NCI-H82 treated with DMSO at 0.1 percent for 48 hours (cell line): Measurements from ENCODE around the gene GABBR2.
"Not testable (repeated sequence)": the region's sequence is repeated elsewhere in the genome, so short reads cannot be mapped to it uniquely, and the experiment has no call there.

Experiments used
- DNase-seq: peaks from one replicate; lab custom pipeline; 2025; ENCODE audit not compliant: unreplicated experiment; lab: John Stamatoyannopoulos, UW

The GABBR2 gene

DNA sequence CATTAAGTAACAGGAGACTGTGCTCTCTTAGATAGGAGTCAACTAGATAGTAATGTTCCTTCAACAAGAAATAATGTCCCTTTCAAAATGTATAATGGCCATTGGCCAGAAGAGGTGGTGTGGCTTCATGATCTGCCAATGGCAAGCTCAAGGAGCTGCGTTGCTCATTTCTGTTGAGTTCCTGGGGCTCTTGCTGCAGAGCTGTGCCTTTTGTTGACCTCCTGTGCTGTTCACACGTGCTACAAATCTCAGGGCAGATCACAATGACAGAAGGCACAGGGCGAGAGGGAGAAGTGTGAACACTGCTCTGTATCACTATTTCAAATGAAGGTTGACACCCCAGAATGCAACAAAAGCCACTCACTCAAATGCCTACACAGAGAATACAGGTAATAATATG, 437.3 kb downstream of the GABBR2 start:
- DNase-seq: no peak

DNA sequence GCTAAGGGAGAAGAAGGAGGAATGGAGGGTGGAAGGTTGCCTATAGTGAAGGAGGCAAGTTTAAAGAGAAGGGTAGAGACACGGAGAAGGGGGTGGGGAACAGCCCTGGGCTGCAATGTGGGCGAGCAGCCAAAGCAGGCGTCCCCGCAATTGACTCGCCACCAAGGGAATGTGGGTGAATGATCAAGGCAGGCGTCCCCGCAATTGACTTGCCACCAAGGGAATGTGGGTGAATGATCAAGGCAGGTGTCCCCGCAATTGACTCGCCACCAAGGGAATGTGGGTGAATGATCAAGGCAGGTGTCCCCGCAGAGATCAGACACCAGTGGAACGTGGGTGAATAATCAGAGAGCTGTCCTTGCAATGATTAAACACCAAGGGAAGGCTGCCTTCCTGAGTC, 438.5 kb downstream of the GABBR2 start:
- not testable (repeated sequence) for DNase-seq

DNA sequence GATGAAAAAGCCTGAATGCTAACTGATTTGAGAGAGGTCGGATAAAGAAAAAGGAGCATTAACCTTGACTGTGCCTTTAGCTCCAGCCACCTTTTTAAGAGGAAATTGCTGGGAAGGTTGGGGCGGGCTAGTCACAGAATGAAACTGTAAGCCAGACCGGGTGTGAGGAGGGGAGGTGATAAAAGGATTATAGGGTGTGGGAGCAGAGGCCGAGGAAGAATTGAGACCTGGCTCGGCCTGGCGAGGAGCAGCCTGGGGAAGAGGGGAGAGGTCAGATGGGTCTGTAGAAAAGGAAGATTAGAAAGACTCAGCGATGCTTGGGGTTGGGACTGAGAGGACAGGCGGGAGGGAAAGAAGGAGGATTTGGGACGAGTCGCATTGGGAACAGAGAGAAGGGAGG, 439.1 kb downstream of the GABBR2 start:
- DNase-seq: not testable (repeated sequence)

DNA sequence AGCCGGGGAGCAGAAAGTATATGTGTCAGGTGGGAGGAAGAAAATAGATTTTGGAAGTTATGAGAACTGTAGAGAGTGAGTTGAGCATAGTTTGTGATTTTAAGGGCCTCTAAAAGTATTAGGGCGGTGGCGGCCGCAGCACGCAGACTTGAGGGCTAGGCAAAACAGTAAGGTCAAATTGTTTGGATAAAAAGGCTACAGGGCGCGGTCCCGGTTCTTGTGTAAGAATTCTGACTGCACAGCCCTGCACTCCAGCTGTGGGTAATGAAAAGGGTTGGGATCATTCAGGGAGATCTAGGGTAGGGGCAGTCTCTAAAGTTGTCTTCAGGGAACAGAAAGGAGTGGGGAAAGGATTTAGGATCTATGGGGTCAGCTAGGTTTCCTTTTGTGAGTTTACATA, 441.2 kb downstream of the GABBR2 start:
- not testable (repeated sequence) for DNase-seq

DNA sequence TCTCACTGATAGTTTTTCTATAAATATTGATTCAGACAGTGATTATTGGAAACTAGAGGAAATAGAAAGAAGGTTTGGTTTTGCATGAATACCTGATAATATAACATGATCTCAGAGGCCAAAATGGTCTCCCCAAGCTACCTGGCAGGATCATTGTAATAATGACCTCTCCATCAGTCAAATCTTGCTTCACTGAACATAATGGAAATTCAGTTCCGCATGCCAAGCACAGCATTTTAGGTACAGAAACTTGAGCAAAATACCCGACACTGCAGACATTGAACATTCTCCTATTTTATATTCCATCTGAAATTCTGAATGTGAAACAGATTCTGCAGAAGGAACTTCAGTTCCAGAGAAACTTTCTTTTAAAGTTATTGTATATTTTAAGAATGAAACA, 444.2 kb downstream of the GABBR2 start:
- DNase-seq: no peak

DNA sequence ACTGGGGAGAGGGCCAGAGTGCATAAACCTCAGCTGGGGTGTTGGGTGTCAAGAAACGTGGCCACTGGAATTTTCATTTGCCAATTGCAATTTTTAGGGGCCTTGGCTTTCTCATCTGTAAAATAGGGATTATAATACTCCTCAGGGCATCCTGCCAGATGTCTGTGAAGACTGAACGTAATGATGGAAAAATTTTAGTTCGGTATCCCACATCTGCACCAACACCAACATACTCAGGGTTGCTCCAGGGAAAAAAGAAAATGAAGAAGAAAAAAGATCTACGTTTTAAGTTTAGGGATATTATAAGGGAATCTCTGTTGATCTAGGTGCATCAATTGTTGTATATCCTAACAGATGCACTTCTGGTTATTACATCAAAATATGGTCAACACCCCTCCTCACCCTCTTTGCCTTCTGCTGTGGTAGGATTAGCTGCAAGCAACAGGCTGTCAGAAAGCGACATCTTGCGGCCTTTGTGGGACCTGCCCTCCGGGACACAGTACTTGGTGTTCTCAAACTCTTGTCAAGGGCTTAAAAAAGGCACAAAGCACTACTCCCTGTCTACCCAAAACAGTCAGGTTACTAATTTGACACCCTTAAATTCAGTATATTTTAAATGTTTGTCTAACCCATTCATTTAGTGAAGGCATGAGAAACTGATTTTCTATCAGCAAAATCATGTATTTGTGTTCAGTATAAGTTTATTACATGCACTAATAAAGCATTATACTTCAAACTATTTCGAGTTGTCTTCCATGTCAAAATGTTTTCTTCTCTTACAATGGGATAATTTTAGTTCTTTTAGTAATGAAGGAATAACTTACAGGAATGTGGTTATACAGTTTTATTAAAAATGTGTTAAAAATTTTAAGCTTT, 445.0 kb downstream of the GABBR2 start:
- peak; percentile 78 for DNase-seq

DNA sequence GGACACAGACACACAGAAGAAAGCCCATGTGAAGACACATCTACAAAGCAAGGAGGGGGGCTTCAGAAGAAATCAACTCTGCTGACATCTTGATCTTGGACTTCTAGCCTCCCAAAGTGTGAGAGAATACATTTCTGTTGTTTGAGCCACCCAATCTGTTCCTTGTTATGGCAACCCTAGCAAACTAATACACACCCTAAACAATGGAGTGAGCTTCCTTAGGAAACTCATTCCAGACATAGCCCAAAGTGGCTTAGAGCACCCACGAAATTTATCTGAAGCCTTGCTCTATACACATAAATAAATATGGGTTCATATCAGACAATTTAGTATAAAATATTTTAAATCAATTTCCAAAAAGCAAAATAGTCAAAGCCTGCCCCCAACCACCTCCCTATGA, 445.7 kb downstream of the GABBR2 start:
- DNase-seq: no peak

DNA sequence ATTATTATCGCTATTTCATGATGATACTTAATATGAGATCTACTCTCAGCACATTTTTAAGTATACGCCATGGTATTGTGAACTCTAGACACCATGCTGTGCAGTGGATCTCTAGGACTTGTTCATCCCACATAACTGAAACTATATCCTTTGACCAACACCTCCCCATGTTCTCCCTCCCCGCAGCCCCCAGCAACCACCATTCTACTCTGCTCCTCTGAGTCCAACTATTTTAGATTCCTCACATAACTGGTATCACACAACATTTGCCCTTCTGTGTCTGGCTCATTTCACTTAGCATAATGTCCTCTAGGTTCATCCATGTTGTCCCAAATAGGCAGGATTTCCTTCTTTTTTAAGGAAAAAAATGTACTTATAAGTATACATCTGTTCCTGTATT, 446.7 kb downstream of the GABBR2 start:
- DNase-seq: no peak

DNA sequence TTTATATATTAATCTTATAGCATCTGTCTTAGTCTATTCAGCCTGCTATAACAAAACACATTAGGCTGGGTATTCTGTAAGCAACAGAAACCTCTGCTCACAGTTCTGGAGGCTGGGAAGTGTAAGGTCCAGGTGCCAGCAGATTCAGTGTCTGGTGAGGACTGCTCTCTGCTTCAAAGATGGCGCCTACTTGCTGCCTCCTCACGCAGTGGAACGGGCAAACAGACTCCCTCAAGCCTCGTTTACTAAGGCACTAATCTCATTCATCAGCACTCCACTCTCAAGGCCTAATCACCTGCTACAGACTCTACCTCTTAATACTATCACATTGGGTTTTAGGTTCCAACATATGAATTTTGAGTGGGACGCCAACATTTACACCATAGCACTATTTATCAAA, 448.1 kb downstream of the GABBR2 start:
- DNase-seq: peak; percentile 27

DNA sequence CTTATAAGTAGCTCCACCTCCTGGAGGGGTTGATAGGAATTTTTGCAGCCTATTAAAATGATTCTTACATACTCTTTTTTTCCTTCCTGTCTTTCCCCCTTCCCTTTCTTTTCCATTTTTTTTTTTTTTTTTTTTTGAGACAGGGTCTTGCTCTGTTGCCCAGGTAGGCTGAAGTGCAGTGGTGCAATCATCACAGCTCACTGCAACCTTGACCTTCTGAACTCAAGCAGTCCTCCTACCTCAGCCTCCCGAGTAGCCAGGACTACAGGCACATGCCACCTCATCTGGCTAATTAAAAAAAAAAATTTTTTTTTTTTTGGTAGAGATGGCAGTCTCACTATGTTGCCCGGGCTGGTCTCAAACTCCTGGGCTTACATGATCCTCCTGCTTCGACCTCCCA, 448.9 kb downstream of the GABBR2 start:
- no peak for DNase-seq

DNA sequence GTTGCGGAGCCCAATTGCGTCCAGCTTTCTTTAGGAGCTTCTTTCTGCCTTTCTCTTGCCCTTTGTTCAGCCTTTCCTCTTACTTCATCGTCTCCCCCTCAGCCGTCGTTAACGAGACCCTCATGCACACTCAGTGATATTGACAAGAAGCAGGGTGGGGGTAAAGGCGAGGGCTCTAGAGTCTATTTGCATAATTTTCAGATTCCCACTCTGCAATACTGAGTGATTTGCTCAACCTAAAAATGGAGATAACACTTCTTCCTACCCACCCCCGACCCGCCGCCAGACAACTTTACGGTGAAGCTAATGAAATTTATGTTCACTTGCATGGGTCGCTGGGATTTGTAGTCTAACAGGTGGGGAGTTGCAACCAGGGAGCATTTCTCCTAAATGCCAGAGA, 452.0 kb downstream of the GABBR2 start:
- peak; percentile 9 for DNase-seq

DNA sequence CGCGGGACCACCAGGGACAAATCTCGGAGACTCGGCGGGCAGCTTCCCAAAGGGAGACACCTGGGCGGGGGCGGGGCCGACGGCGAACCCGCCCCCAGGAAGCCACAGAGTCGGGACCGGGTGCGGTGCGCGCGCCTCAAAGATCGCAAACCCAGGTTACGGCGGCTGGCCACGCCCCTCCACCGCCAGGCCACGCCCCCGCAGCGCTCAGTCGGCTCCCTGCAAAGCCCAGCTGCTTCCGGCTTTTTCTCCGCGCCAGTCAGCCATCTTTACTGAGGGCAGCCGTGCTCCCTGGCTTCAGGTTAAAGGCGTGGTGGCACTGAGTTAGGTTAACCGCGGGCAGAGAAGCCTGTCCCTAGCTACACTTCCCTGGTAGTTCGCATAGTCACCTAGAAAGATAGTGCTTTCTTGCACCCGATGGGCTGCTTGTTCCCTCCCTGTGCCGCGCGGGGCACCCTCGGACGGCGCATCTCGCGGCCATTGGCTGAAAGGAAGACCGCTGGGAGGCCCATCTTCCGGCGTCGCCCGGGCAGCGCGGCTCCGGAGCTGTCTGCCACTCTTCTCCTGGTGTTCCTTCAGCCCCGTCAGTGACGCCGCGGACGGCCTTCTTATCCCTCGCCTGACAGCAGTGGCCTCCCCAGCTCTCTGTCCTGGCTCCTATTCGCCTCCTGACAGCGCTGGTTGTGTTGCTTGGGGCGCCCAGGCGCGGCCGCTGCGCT, 453.0 kb downstream of the GABBR2 start, which contains the start of gene TBC1D2:
Gene TBC1D2 (minus strand): TSS at position 72 of the 719 bp plus-strand sequence. CDS start 108 bp downstream, outside the sequence.
- peak; percentile 78 for DNase-seq

DNA sequence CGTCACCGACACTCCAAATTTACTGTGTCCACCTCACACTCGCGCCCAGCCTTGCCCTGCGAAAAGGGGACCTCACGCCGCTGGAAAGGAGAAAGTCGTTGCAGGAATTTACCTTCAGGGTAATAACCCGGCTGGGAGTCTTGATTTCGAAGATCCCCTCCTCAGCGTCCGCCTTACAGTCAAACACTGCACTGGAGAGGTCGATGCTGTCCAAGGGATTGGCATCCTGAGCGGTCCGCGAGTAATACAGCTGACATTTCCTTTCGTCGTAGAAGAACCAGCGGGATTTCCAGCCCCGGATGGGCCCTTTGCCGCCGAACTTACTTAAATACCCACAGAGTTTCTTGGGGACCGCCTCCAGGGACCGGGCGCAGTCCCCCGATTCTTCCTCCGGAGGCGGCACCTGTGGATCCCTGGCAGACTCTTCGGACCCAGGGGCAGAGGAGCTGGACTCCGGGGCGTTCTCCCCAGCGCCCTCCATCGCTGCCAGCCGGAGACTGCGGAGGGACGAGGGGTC, 453.6 kb downstream of the GABBR2 start:
- DNase-seq: no peak

DNA sequence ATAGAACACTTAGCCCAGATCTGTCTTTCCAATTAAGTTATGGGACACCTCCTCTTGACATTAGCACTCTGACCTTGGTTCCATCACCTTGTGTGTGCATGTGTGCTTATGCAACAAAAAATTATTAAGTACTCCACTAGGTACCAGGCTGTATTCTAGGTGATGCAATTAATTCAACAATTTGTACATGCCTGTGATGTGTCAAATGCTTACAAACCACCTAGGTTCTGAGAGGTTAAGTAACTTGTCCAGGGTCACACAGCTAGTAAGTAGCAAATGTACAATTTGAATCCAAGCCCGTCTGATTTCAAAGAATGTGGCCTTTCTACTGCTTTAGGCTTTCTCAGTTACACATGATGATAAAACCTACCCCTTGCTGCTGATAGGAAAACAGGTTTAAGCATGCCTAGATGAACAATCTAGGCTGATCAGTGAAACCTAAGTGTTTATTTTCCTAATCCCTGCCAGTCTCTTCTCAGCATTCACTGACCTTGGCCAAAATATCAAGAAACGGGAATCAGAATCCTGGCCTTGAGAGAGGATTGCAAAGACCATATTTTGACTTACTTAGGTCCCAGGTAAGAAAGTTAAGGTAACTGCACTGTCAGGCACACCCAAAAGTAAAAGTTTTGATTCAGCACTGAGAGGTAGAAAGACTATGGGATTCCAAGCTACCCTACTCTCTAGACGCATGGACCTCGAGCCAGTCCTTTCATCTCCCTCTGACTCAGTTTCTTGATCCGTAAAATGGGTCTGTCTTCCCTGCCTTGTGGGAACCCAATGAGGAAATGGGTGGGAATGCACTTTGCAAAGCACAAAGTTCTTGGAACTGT, 454.3 kb downstream of the GABBR2 start:
- DNase-seq: no peak

DNA sequence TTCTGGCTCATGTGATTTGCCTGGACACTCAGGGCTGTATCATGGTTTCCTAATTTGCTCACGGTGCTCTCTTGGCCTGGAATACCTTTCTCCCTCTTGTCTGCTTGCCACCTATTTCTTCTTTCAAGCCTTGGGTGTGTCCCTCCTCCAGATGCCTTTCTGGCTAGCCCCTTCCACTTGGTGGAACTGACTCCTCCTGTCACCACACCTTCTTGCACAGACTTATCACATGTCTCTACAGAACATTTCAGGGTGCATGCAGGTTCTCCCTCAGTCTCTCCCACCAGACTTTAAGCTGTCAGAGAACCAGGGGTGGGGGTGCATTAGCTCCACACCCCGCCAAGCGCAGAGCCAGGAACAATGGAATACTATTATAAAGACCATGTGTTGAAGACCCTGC, 455.2 kb downstream of the GABBR2 start:
- no peak for DNase-seq

DNA sequence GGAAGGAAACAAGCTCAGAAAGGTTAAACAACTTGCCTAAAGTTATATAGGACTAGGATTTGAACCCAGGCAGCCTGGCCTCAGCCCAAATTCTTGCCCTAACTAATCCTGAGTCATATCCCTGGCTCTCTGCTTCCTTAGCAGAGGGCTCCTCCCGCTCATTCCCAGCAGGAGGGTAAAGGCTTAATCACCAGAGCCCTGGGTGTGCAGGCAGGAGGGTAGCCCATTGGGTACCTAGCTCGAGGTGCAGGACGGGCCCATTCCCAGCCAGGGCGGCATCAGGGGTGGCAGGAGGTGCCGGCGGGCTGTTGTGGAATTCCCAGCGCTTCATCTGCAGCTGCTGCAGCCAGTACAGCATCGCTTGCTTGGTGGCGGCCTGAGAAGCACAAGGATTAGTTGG, 457.2 kb downstream of the GABBR2 start:
- no peak for DNase-seq

DNA sequence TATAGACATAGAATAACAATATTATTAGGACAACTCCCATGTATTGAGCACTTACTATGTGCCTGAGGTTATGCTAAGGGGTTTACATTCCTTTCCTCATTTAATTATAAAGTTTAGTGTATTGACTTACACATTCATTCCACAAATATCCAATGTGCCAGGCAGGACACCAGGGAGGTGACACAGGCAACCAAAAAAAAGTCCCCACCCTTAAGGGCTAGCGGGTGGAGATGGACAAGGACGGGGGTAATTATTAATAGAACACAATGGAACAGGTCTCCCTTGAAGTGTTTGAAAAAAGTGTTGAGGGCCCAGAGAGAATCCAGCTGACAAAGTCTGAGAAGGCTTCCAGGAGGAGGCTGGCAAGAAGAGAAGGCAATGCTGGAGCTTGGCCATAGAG, 459.0 kb downstream of the GABBR2 start:
- DNase-seq: no peak

DNA sequence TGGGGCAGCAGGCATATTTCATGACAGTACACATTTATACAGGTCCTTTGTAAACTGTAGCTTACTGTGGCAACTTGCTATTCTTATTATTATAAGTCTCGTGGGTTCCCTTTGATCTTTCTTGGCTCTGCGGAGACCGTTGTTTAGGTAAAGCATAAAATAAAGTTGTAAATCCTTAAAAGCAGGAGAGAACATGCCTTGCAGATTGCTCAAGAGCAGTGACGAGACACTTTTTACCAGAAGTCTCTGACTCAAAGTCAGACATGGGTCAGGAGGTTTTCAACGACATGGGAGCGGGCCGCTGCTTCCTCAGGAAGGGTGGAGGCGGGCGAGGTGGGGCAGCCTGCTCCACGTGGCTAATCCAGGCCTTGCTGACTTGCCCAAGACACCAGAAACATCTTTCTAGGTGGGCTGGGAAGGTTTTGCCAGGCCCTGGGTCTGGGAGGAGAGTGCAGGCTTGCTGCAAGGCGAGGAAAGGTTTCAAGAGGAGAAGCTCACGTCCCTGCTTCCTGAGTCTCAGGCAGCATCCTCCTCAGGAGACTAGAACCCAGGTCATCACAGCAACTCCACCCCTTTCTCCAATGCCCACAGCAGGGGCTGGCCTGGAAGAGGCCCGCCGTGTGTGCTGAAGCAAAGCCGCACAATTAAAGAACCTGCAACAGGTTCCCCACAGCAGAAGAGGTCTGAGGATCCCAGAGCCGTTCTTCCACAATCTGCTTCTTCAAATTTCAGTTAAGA, 459.8 kb downstream of the GABBR2 start:
- DNase-seq: no peak

DNA sequence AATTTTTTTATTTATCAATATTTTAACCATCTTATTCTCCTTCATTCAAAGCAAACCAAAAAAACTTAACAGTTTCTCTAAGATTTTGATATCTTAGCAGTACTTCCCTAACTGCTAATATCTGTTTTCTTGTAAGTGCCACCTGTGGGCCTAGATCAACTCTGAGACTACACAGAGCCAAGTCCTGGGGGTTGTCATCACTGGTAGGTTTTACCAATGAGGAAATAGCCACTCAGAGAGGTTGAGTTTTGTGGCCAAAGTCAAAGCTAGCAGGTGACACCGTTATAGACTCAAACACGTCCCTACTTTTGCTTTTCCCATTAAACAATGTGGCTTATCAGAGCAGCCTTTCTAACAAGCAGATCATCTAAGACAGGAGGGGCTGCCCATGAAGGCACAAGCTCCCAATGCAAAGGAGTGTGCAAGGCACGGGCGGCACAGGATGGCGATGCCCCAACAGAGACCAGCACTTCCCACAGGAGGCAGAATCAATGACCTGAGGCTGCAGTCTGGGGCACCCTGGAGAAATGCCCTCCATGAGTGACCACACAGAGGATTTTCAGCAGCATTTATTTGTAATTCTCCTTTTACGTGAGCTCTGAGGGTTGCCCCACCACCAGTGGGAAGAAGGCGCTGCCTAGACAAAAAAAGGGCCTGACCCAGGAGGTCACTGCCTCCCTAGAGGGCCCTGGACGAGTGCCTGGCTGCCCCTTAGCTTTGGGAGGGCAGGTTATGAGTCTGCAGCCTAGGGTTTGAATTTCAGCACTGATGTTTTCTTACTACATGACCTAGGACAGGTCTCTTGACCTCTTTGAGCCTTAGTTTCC, 460.7 kb downstream of the GABBR2 start:
- no peak for DNase-seq

DNA sequence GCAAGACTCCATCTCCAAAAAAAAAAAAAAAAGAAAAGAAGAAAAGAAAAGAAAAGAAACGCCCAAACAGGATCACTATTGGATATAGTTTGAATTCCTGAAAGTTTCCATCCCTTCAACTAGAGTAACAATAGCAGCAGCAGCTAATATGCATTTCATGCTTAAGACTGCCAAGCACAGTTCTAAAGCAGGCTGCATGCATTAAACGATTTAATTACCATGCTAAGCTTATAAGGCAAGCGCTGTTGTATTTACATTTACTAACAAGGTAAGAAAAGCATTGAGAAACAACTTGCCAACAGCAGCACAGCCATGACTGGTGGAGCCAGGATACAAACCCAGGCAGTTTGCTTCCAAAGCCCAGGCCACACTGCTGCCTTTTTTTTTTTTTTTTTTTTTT, 466.3 kb downstream of the GABBR2 start:
- DNase-seq: no peak
